SU-DHL-6 (cell line): ENCODE measurements around the gene PSPN.

Experiments
- CTCF ChIP-seq: fragments of 200-600 bp; sonication (generic); IDR thresholded peaks from one replicate; pipeline ENCODE4 v1.5.1; 2017; ENCODE audit warnings: antibody characterized with exemption, mild to moderate bottlenecking, low read length, moderate library complexity; ENCODE audit not compliant: insufficient read depth, poor library complexity, severe bottlenecking
- EZH2phosphoT487 ChIP-seq: fragments of 200-600 bp; sonication (generic), shearing (Covaris generic); conservative IDR thresholded peaks from 2 replicates; pipeline ENCODE4 v1.6.1; 2018; ENCODE audit warnings: mild to moderate bottlenecking, antibody characterized with exemption, low read length, moderate library complexity, mixed read lengths

DNA sequence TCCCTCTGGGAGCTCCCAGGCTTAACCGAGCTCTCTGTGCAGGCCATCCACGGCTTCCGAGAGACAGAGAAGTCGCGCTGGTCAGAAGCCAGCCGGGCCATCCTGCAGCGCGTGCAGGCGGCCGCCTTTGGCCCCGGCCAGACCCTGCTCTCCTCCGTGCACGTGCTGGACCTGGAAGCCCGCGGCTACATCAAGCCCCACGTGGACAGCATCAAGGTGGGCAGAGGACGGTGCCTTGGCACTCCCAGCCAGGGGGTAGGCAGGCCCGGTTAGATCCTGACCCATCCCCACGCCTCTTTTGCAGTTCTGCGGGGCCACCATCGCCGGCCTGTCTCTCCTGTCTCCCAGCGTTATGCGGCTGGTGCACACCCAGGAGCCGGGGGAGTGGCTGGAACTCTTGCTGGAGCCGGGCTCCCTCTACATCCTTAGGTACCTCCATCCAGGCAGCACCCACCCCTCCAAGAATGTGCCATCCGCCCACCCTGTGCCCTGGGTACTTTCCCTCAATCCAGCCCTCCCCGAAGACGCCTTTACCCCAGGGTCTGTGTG, 1.5 kb downstream of the PSPN start:
- TF ChIP-seq CTCF (no peak), EZH2phosphoT487 (no peak)
